ENCODE results near the gene GAREM1.

GAREM1 gene

GRCh38 chr18:32443033-32443705, 27.5 kb downstream of the GAREM1 start:
- FAIRE-seq (no peak), DNase-seq (ENCODE audit: insufficient read length, low spot score) (no peak)
- TF ChIP-seq POLR2A (IDR thresholded peaks at IDR 0.05; ENCODE audit: low read depth, low read length), result no peak

DNA sequence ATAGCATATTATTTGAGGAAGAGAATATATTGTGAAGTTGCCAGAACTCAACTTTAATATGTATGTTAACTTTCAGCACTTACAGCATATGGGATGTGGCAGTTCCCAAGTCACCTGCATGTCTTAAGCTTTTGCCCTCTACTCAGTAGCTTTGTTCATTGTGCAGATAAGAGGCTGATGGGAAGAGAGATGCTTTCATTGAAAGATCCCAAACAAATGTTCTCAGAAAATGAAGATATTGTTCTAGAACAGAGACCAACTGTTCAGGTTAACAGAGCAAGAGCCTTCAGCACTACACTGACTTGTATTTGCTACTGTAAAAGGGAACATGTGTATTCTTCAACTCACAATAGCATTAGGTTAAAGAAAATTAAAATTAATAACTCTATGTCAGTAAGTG, 28.1 kb downstream of the GAREM1 start:
- no peak for TF ChIP-seq POLR2A (IDR thresholded peaks at IDR 0.05; ENCODE audit: low read depth, low read length)
- DNase-seq (ENCODE audit: insufficient read length, low spot score), result no peak
- FAIRE-seq, result no peak

- DNase-seq (ENCODE audit: insufficient read length, low spot score), result no peak
- no peak for TF ChIP-seq POLR2A (IDR thresholded peaks at IDR 0.05; ENCODE audit: low read depth, low read length)
- FAIRE-seq, result no peak
Observed at GRCh38 chr18:32441533-32441932, 29.1 kb downstream of the GAREM1 start.

GRCh38 chr18:32440518-32440917, 30.2 kb downstream of the GAREM1 start:
- TF ChIP-seq POLR2A (IDR thresholded peaks at IDR 0.05; ENCODE audit: low read depth, low read length), result no peak
- no peak for DNase-seq (ENCODE audit: insufficient read length, low spot score)
- FAIRE-seq, result no peak

DNA sequence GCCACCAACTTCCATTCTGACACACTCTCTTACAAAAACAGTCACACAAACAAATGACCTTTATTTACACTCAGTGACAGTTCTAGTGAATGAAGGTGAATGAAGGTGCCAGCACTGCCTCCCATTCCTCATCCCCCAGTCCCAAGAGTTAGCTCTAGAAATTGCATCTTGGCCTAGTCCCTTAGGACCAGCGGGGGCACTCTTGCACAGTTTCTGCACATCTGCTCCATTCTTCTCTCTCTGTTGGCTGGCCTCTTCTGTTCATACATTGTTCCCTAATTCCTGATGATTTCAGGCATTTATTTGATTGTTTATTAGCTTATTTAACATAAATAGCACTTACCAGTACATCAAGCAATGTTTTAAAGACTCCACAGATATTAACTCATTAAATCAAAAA, 30.9 kb downstream of the GAREM1 start:
- DNase-seq (ENCODE audit: insufficient read length, low spot score) (no peak), FAIRE-seq (no peak)
- no peak for TF ChIP-seq POLR2A (IDR thresholded peaks at IDR 0.05; ENCODE audit: low read depth, low read length)

- no peak for FAIRE-seq
- no peak for TF ChIP-seq POLR2A (IDR thresholded peaks at IDR 0.05; ENCODE audit: low read depth, low read length)
- no peak for DNase-seq (ENCODE audit: insufficient read length, low spot score)
Observed at GRCh38 chr18:32439241-32439640, 31.4 kb downstream of the GAREM1 start.

- no peak for DNase-seq (ENCODE audit: insufficient read length, low spot score)
- no peak for FAIRE-seq
- TF ChIP-seq POLR2A (IDR thresholded peaks at IDR 0.05; ENCODE audit: low read depth, low read length), result no peak
Observed at GRCh38 chr18:32438173-32438572, 32.5 kb downstream of the GAREM1 start.

DNA sequence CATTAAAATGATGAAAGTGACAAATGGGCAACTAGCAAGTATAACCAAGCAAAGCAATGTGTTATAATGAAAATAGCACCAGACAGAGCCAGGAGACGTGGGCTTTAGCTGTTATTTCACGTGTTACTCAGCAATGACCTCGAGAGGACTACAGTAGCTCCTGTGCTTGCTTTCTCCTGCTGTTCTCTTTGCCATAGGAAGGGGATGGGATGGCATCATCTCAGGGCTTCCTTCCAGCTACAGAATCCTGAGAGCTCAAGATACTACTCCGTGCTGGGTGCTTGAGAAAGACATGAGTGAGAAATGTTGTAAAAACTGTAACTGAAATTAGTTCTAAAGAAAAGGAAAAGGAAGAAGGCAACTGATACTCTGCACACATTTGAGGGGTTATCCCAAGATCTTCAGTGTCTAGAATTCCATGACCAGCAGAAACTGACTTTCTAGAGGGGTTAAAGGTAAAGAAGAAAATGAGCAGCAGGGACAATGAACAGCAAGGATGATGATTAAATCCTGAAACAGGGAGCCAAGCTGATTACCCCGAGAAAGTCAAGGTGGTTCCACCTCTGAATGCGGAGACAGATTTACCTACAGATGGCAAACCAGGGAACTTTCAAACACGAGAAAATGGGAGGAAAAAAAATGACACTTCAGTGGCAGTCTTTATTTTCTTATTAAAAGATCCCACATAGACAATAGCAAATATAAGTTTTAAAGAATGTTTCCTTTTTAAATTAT, 33.4 kb downstream of the GAREM1 start:
- DNase-seq (ENCODE audit: insufficient read length, low spot score) (no peak), FAIRE-seq (no peak)
- TF ChIP-seq POLR2A (IDR thresholded peaks at IDR 0.05; ENCODE audit: low read depth, low read length), result no peak

- FAIRE-seq (no peak), DNase-seq (ENCODE audit: insufficient read length, low spot score) (no peak)
- no peak for TF ChIP-seq POLR2A (IDR thresholded peaks at IDR 0.05; ENCODE audit: low read depth, low read length)
Observed at GRCh38 chr18:32435631-32436500, 34.8 kb downstream of the GAREM1 start.

DNA sequence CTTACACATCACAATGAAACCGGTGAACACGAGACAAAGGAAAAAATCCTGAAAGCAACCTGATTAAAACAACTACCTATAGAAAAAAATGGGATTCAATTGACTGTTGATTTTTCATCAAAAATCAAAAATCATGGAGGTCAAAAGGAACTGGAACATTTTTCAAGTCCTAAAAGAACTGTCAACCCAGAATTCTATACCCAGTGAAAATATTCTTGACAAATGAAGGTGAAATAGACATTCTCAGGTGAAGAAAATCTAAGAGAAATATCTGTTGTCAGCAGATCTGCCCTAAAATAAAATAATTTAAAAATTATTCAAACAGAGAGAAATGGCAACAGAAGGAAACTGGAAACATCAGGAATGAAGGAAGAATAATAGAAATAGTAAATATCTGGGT, 38.9 kb downstream of the GAREM1 start:
- FAIRE-seq (no peak), DNase-seq (ENCODE audit: insufficient read length, low spot score) (no peak)
- no peak for TF ChIP-seq POLR2A (IDR thresholded peaks at IDR 0.05; ENCODE audit: low read depth, low read length)

DNA sequence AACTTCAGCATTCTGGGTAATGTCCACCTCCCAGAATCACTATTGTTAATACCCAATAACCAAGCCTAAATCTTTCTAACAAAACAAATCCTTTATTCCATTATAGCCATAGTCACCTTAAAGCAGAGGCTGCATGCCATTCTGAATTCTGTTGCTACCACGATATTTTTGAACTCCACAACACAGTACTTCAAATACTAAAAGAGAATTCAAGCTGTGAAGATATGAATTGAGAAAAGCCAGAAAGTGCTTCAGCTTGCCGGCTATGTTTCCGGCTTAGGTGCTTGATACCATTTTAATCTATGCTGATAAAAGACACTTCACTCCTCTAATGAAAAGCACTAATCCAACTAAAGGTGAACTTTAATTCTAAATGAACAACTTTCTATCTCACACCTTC, 41.3 kb downstream of the GAREM1 start:
- TF ChIP-seq POLR2A (IDR thresholded peaks at IDR 0.05; ENCODE audit: low read depth, low read length), result no peak
- no peak for FAIRE-seq
- DNase-seq (ENCODE audit: insufficient read length, low spot score), result no peak

DNA sequence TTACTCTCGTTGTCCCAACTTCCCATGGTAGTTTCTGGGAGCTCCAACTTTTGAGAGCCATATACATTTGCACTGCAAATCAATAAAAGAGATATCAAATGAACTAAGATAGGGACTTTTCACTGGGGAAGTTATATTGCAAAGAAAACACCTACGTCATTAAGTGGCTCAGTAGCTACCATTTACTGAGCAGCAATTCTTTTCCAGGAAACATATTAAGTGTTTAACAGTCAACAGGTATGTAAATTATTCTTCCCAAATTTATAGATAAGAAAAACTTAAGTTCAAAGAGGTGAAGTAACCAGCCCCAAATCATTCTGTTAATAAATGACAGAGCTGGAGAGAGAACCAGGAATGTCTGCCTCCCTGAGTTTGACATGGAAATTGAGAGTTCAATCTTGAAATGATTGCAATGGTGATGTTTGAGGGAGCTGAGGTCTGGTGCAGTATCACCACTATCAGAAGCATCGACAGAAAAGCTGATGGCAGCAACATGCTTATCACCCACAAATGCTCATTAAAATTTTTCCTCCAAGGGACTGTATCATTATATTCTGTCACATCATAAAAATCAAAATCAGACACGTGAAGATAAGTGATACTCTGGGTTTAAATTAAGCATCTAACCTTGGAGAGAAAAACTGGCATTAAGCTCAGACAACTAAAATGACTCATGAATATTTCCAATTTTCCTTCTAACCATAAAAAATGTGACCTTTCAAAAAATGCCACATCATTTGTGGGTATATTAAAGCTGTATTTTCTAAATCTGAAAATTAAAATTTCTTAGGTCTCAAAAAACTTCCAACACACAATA, 43.4 kb downstream of the GAREM1 start:
- no peak for TF ChIP-seq POLR2A (IDR thresholded peaks at IDR 0.05; ENCODE audit: low read depth, low read length)
- no peak for DNase-seq (ENCODE audit: insufficient read length, low spot score)
- no peak for FAIRE-seq

DNA sequence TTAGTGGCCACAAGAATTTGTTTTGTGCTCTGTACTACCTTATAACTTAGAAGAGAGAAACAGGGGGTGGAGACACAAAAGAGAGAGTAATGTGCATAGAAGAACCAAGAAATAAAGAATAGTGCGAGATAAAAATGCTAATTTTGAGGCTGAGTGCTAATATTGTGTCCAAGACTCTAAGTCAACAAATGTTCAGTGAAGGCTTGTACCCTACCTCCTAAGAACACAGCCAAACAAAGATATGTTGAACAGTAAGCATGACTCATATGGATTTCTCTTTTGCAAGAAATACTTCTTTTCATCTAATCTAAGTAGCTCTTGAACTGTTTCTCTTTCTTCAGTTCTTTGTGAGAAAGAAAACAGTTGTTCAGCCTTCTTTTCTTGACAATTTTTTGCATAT, 45.2 kb downstream of the GAREM1 start:
- TF ChIP-seq POLR2A (IDR thresholded peaks at IDR 0.05; ENCODE audit: low read depth, low read length), result no peak
- DNase-seq (ENCODE audit: insufficient read length, low spot score) (no peak), FAIRE-seq (no peak)

GRCh38 chr18:32424696-32425095, 46.0 kb downstream of the GAREM1 start:
- DNase-seq (ENCODE audit: insufficient read length, low spot score) (no peak), FAIRE-seq (no peak)
- TF ChIP-seq POLR2A (IDR thresholded peaks at IDR 0.05; ENCODE audit: low read depth, low read length), result no peak
